PC-3 (cell line): ENCODE measurements around the gene OSBPL2. TPM values are rescaled to one million over a fixed set of nuclear protein-coding genes. Genes with fewer than 3 reads are reported as not detected.

Experiments used
- ATAC-seq: fragments of 200-7000 bp; cut with Tn5 transposase; 2 replicates; pipeline ENCODE4 v1.9.1; 2020; ENCODE audit warnings: mild to moderate bottlenecking, moderate library complexity
- BruUV-seq: library from RNA; stranded (reverse); fragments of 400-500 nt; replicated peaks from 2 replicates; lab custom pipeline; 2021; lab: Mats Ljungman, UMichigan
- CTCF ChIA-PET: fragments of 300-600 bp; sonication (Branson Sonifier 250); formaldehyde crosslinking; loops from one replicate; lab custom pipeline; 2022; ENCODE audit warnings: antibody characterized with exemption; lab: Charles Lee
- POLR2A ChIA-PET: fragments of 300-600 bp; sonication (Branson Sonifier 250); formaldehyde crosslinking; loops from one replicate; lab custom pipeline; 2022; ENCODE audit warnings: antibody characterized with exemption; ENCODE audit not compliant: unreplicated experiment; lab: Charles Lee
- DNase-seq: peaks from one replicate; pipeline ENCODE4 v3.0.0-alpha.2; 2015
- H2AFZ ChIP-seq: fragments of 300-600 bp; sonication (generic); 2 replicates; pipeline ENCODE4 v1.6.0; 2016; ENCODE audit warnings: antibody characterized with exemption, low read length
- H3F3A ChIP-seq: fragments of 300-600 bp; sonication (generic); one replicate; pipeline ENCODE4 v1.6.0; 2017; ENCODE audit warnings: antibody characterized with exemption, low read length, control low read depth, mild to moderate bottlenecking; ENCODE audit not compliant: unreplicated experiment
- H3K27ac ChIP-seq: fragments of 300-600 bp; sonication (generic); 2 replicates; pipeline ENCODE4 v1.5.1; 2016; ENCODE audit warnings: mild to moderate bottlenecking, low read length
- H3K27me3 ChIP-seq: fragments of 300-600 bp; sonication (generic); 2 replicates; pipeline ENCODE4 v1.6.1; 2016; ENCODE audit warnings: low read length, mixed read lengths
- H3K36me3 ChIP-seq: fragments of 300-600 bp; sonication (generic); 2 replicates; pipeline ENCODE4 v1.6.1; 2016; ENCODE audit warnings: low read depth, mixed run types, low read length, mixed read lengths
- H3K4me1 ChIP-seq: fragments of 300-600 bp; sonication (generic); 2 replicates; pipeline ENCODE4 v1.5.1; 2016; ENCODE audit warnings: low read length; ENCODE audit not compliant: insufficient read depth
- H3K4me2 ChIP-seq: fragments of 300-600 bp; sonication (generic); 2 replicates; pipeline ENCODE4 v1.6.0; 2016; ENCODE audit warnings: low read length
- H3K4me3 ChIP-seq: fragments of 300-600 bp; sonication (generic); 2 replicates; pipeline ENCODE4 v1.5.1; 2016; ENCODE audit warnings: mild to moderate bottlenecking, low read length, mixed read lengths
- H3K79me2 ChIP-seq: fragments of 300-600 bp; sonication (generic); 2 replicates; pipeline ENCODE4 v1.6.1; 2017; ENCODE audit warnings: low read length, mixed read lengths
- H3K9ac ChIP-seq: fragments of 300-600 bp; sonication (generic); 2 replicates; pipeline ENCODE4 v1.6.0; 2016; ENCODE audit warnings: mild to moderate bottlenecking, low read length
- H3K9me2 ChIP-seq: fragments of 300-600 bp; sonication (generic); replicated peaks from 2 replicates; pipeline ENCODE4 v1.6.1; 2016; ENCODE audit warnings: mixed run types, low read length, mixed read lengths
- H3K9me3 ChIP-seq: fragments of 300-600 bp; sonication (generic); 2 replicates; pipeline ENCODE4 v1.6.1; 2016; ENCODE audit warnings: low read length, mixed read lengths
- H4K20me1 ChIP-seq: fragments of 300-600 bp; sonication (generic); 2 replicates; pipeline ENCODE4 v1.6.1; 2016; ENCODE audit warnings: low read length, mixed read lengths
- EZH2 ChIP-seq: fragments of 300-600 bp; sonication (generic); IDR thresholded peaks from one replicate; pipeline ENCODE4 v1.6.1; 2017; ENCODE audit warnings: antibody characterized with exemption, mild to moderate bottlenecking, low read length; ENCODE audit not compliant: unreplicated experiment
- EZH2phosphoT487 ChIP-seq: fragments of 300-600 bp; sonication (generic); IDR thresholded peaks from 2 replicates; pipeline ENCODE4 v1.6.1; 2018; ENCODE audit warnings: mild to moderate bottlenecking, antibody characterized with exemption, low read length, borderline replicate concordance
- intact Hi-C: fragments of 100-400 bp; cut with micrococcal nuclease; formaldehyde crosslinking; loops from 2 replicates; pipeline ENCODE4 v1.9.0; 2023
- total RNA-seq: library from RNA; depleted of rRNA; stranded (reverse); fragments of >200 nt; gene quantifications from 2 replicates; pipeline ENCODE4 v1.2.3, GENCODE V29; 2014
- TF ChIP-seq, protein P1 (sequence below): fragments of 300-600 bp; sonication (generic); conservative IDR thresholded peaks from 2 replicates; pipeline ENCODE4 v1.5.1; 2017; ENCODE audit warnings: antibody characterized with exemption, low read depth, mild to moderate bottlenecking, low read length

The OSBPL2 gene
- total RNA-seq, 1 experiment from 2014 or later: 39.7 TPM

DNA sequence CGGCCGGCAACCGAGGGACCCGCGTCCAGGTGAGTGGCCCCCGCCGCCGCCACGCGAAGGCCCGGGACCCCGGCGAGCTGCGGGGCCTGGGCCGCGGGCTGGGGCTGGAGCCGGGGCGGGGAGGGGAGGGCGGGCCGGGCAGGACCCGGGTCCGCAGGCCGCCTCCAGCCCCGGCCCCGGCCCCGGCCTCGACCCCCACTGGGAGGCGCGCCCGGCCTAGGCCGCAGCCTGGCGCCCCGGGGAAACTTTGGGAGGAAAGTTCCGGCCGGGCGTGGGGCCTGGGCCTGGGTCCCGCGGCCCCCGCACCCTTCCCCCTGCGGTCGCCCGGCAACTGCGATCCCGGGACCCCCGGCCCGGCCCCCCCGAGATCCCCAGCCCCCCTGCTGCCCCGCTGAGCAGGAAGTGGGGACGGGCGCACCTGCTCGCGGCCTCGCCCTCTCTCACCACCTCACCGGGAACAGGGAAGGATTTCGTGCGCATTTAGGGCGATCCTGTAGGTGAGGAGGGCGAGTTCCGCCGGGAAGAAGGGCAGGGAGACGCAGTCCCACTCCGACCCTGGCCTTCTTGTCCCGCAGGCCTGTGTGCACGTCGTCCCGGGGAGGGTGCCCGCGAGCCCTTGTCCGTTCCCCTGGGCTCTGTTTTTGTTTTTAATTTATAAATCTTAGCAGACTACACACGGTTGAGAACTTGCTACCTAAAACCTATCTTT lies 402 bp downstream of the OSBPL2 start:
- Histone ChIP-seq H3K9me3 (no peaks in the 10 kb centered on the region), H3K4me3 (peak overlapping the region; percentile 89), H3K79me2 (peaks cover 50% of the 10 kb centered on the region), H3K9me2 (no peaks in the 10 kb centered on the region), H3K4me1 (peaks cover 29% of the 10 kb centered on the region), H4K20me1 (peaks cover 23% of the 10 kb centered on the region; the same call in 1 of the 2 replicates), H3K36me3 (0 out of 2 replicates have a peak, but pooled peaks cover 3% of the 10 kb centered on the region), H3K27me3 (no peaks in the 10 kb centered on the region), H3F3A (no peaks in the 10 kb centered on the region), H3K9ac (peak overlapping the region; percentile 74), H2AFZ (peak overlapping the region; percentile 59), H3K4me2 (peak overlapping the region; percentile 99), H3K27ac (0 out of 2 replicates have a peak overlapping the region, but pooled peaks have one; percentile 13)
- CTCF ChIA-PET: interaction anchor here (0.6 kb wide), 1 partner anchor 64 kb away, joined by 4 read pairs; no protein-coding TSS in a partner anchor
- DNase-seq (peak; percentile 31), ATAC-seq (peak; percentile 25)
- intact Hi-C loops: loop anchor here (2.0 kb wide), 1 partner anchor 56 kb away; the partner anchor contains the start of gene MTG2
- TF ChIP-seq, protein P1, sequence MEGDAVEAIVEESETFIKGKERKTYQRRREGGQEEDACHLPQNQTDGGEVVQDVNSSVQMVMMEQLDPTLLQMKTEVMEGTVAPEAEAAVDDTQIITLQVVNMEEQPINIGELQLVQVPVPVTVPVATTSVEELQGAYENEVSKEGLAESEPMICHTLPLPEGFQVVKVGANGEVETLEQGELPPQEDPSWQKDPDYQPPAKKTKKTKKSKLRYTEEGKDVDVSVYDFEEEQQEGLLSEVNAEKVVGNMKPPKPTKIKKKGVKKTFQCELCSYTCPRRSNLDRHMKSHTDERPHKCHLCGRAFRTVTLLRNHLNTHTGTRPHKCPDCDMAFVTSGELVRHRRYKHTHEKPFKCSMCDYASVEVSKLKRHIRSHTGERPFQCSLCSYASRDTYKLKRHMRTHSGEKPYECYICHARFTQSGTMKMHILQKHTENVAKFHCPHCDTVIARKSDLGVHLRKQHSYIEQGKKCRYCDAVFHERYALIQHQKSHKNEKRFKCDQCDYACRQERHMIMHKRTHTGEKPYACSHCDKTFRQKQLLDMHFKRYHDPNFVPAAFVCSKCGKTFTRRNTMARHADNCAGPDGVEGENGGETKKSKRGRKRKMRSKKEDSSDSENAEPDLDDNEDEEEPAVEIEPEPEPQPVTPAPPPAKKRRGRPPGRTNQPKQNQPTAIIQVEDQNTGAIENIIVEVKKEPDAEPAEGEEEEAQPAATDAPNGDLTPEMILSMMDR: no peak
- TF ChIP-seq EZH2phosphoT487 (no peak), EZH2 (no peak)
- no TSS peak for BruUV-seq
- POLR2A ChIA-PET: no interaction called here

DNA sequence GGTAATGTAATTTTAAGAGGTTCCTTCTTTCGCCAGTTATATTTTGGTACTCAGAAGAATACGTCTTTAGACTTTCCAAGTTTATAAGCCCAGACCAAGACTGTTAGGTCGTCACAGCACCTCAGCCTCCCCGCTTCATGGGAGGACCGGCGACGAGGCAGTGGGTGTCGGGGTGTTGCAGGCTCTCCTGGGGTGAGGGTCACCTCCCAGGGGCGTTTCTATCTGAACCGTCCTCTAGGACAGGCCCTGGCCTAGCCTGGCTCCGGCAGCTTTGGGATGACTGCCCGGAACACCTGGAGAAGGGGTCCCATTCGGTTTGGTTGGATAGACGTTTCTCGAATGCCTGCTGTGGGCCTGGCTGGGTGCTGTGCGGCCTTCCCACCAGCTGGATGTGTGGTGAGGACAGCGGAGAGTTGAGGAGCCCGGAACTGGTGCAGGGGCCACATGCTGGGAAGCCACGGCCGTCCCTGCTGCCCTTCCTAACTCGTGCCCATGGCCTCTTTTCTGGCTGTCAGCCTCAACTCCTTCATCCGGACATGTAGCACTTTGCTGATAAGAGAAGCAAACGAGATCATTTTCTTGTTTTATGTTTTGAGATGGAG lies 1.1 kb downstream of the OSBPL2 start:
- peaks cover 57% of the 10 kb centered on the region for H3K79me2 ChIP-seq
- peaks cover 29% of the 10 kb centered on the region for H3K4me1 ChIP-seq
- H3K36me3 ChIP-seq: 0 out of 2 replicates have a peak, but pooled peaks cover 3% of the 10 kb centered on the region
- H3K9me3 ChIP-seq: no peaks in the 10 kb centered on the region
- ATAC-seq (no peak), DNase-seq (no peak)
- H2AFZ ChIP-seq: peak overlapping the region; percentile 59
- ChIA-PET POLR2A (no interaction called here), CTCF (no interaction called here)
- TSS peak; percentile 42 for BruUV-seq
- no peaks in the 10 kb centered on the region for H3K9me2 ChIP-seq
- TF ChIP-seq, protein P1: no peak
- TF ChIP-seq EZH2 (no peak), EZH2phosphoT487 (no peak)
- H3K4me3 ChIP-seq: peak overlapping the region; percentile 89
- H3K9ac ChIP-seq: peak overlapping the region; percentile 74
- no peaks in the 10 kb centered on the region for H3K27me3 ChIP-seq
- H3K4me2 ChIP-seq: peak overlapping the region; percentile 99
- peaks cover 23% of the 10 kb centered on the region; the same call in 1 of the 2 replicates for H4K20me1 ChIP-seq
- H3K27ac ChIP-seq: 0 out of 2 replicates have a peak overlapping the region, but pooled peaks have one; percentile 13
- no peaks in the 10 kb centered on the region for H3F3A ChIP-seq
- intact Hi-C loops: loop anchor here (2.0 kb wide), 1 partner anchor 57 kb away; the partner anchor contains the start of gene MTG2
